HepG2 (cell line): ENCODE measurements around the gene GJA3. TPM values are rescaled to one million over a fixed set of nuclear protein-coding genes. Genes with fewer than 3 reads are reported as not detected.

Experiments
- ATAC-seq: fragments of 200-7000 bp; cut with Tn5 transposase; 3 replicates; pipeline ENCODE4 v1.9.1; 2020; ENCODE audit warnings: mild to moderate bottlenecking, moderate library complexity
- BruUV-seq: library from RNA; stranded (reverse); fragments of 400-500 nt; replicated peaks from 2 replicates; lab custom pipeline; 2021; lab: Mats Ljungman, UMichigan
- CTCF ChIA-PET: fragments of 300-600 bp; formaldehyde crosslinking; extraction: SDS; loops from one replicate; lab custom pipeline; 2021; ENCODE audit warnings: low total read pairs, inconsistent platforms, low intra/inter-chr PET ratio; lab: Yijun Ruan, JAX
- POLR2A ChIA-PET: fragments of 350-600 bp; sonication (Branson Sonifier 250); formaldehyde crosslinking; loops from one replicate; lab custom pipeline; 2020; ENCODE audit warnings: antibody characterized with exemption, inconsistent platforms; lab: Yijun Ruan, JAX
- DNase-seq: peaks from one replicate; pipeline ENCODE4 v3.0.0-alpha.2; 2015; ENCODE audit warnings: low spot score
- FAIRE-seq: peaks from 3 replicates; lab custom pipeline; 2011; peaks lifted over from hg19 to GRCh38; lab: Jason Lieb, UNC
- H2AFZ ChIP-seq: one replicate; pipeline ENCODE4 v1.6.1; 2011; ENCODE audit warnings: low read length, inconsistent platforms
- H3K27ac ChIP-seq: fragments of 300-600 bp; 3 replicates; pipeline ENCODE4 v1.8.0; 2011; ENCODE audit warnings: mixed run types, mild to moderate bottlenecking, mixed read lengths, low read length, inconsistent platforms; ENCODE audit not compliant: insufficient read depth; ENCODE audit errors: extremely low read length
- H3K27me3 ChIP-seq, 2 experiments: fragments of 200-600 bp in 1 of 2; 2 replicates in 1 of 2; 3 replicates in 1 of 2; pipeline versions ENCODE4 v1.6.0 to v1.8.0; 2011; ENCODE audit warnings: low read length in 2 of 2, mild to moderate bottlenecking in 2 of 2, moderate library complexity in 2 of 2, inconsistent platforms in 1 of 2; ENCODE audit not compliant: insufficient read depth in 2 of 2, control insufficient read depth in 1 of 2
- H3K36me3 ChIP-seq, 2 experiments: fragments of 200-600 bp in 1 of 2; replicated peaks in 1 of 2; 2 replicates in 1 of 2; 3 replicates in 1 of 2; pipeline versions ENCODE4 v1.5.1 to v1.8.0; 2011; ENCODE audit warnings: low read length in 2 of 2, inconsistent platforms in 1 of 2; ENCODE audit not compliant: insufficient read depth in 2 of 2, control insufficient read depth in 1 of 2
- H3K4me1 ChIP-seq: 2 replicates; pipeline ENCODE4 v1.5.1; 2012; ENCODE audit warnings: low read length, inconsistent platforms; ENCODE audit not compliant: insufficient read depth
- H3K4me2 ChIP-seq: 2 replicates; pipeline ENCODE4 v1.6.0; 2011; ENCODE audit warnings: low read depth, low read length, inconsistent platforms
- H3K4me3 ChIP-seq, 3 experiments: fragments of 200-600 bp in 1 of 3; sonication (generic), shearing (Covaris generic) in 1 of 3; replicated peaks in 1 of 3; 2 replicates each; pipeline ENCODE4 v1.5.1; 2011 to 2016; ENCODE audit warnings: low read length in 3 of 3, inconsistent platforms in 2 of 3, low read depth in 2 of 3, mild to moderate bottlenecking in 2 of 3, control low read depth in 1 of 3, mixed read lengths in 1 of 3; ENCODE audit not compliant: insufficient read depth in 1 of 3
- H3K79me2 ChIP-seq: one replicate; pipeline ENCODE4 v1.6.1; 2011; ENCODE audit warnings: low read length, inconsistent platforms; ENCODE audit not compliant: insufficient read depth
- H3K9ac ChIP-seq: 2 replicates; pipeline ENCODE4 v1.6.0; 2011; ENCODE audit warnings: mild to moderate bottlenecking, low read depth, low read length, inconsistent platforms; ENCODE audit not compliant: insufficient read depth
- H3K9me3 ChIP-seq: 2 replicates; pipeline ENCODE4 v1.5.1; 2012; ENCODE audit warnings: mild to moderate bottlenecking, low read length
- H4K20me1 ChIP-seq: 2 replicates; pipeline ENCODE4 v1.6.0; 2011; ENCODE audit warnings: inconsistent platforms, mild to moderate bottlenecking, low read length, moderate library complexity; ENCODE audit not compliant: insufficient read depth
- FIP1L1 ChIP-seq: fragments of 200-400 bp; formaldehyde crosslinking; IDR thresholded peaks from 2 replicates; pipeline ENCODE4 v1.6.1; 2018; ENCODE audit warnings: low read depth, mild to moderate bottlenecking, low read length, moderate library complexity, borderline replicate concordance; ENCODE audit not compliant: insufficient read depth
- MBNL3 ChIP-seq: fragments of 250-450 bp; sonication (Bioruptor Pico); conservative IDR thresholded peaks from 2 replicates; pipeline ENCODE4 v1.8.0; 2022; ENCODE audit warnings: mild to moderate bottlenecking, inconsistent platforms
- STAG1 ChIP-seq: sonication (generic); formaldehyde crosslinking; IDR thresholded peaks from 2 replicates; pipeline ENCODE4 v1.4.0; 2020; ENCODE audit warnings: missing genetic modification reagents
- ZNF484 ChIP-seq: sonication (generic); formaldehyde crosslinking; IDR thresholded peaks from 2 replicates; pipeline ENCODE4 v1.5.1; 2020; ENCODE audit warnings: mild to moderate bottlenecking, low read depth, missing genetic modification reagents, borderline replicate concordance
- ZNF589 ChIP-seq: sonication (generic); formaldehyde crosslinking; conservative IDR thresholded peaks from 2 replicates; pipeline ENCODE4 v1.8.0; 2022; ENCODE audit warnings: mild to moderate bottlenecking, moderate library complexity, missing genetic modification reagents
- ZSCAN25 ChIP-seq: sonication (generic); formaldehyde crosslinking; IDR thresholded peaks from 2 replicates; pipeline ENCODE4 v1.8.0; 2022; ENCODE audit warnings: mild to moderate bottlenecking, missing genetic modification reagents
- WGBS: methylation state at CpG from one replicate; pipeline ENCODE4 v1.1.6; 2017; ENCODE audit warnings: low lambda C conversion rate; 5-methylcytosine and 5-hydroxymethylcytosine counted together
- in situ Hi-C: cut with HindIII; loops from 2 replicates; pipeline ENCODE4 v1.10.0; 2017; ENCODE audit warnings: low pct_unique_long_range_greater_than_20kb; ENCODE audit not compliant: extremely low pct_ligation_motif_present
- intact Hi-C: fragments of 100-400 bp; cut with micrococcal nuclease; formaldehyde crosslinking; loops from one replicate; pipeline ENCODE4 v1.10.0; 2022; ENCODE audit not compliant: unreplicated experiment
- polyA plus RNA-seq, 8 experiments: library from polyadenylated mRNA; depleted of rRNA in 3 of 8; stranded (reverse) in 7 of 8; unstranded in 1 of 8; fragments of >200 nt; fragmentation: Illumina TruSeq in 4 of 8; extraction: Trizol in 4 of 8; gene quantifications; 2 replicates each; pipeline versions ENCODE4 v1.2.1 to v1.2.3, GENCODE V29; 2011 to 2016; ENCODE audit warnings: low read depth in 4 of 8, missing spikeins in 1 of 8, mixed read lengths in 1 of 8; ENCODE audit not compliant: insufficient read depth in 1 of 8
- total RNA-seq, 5 experiments: library from RNA; depleted of rRNA; stranded (reverse); fragments of >200 nt; fragmentation: Illumina TruSeq; extraction: Trizol; gene quantifications; 2 replicates each; pipeline ENCODE4 v1.2.3, GENCODE V29; 2016; ENCODE audit warnings: low read depth in 1 of 5
- TF ChIP-seq, protein P1 (sequence below), 2 experiments: sonication (generic) in 1 of 2; formaldehyde crosslinking in 1 of 2; IDR thresholded peaks; 2 replicates each; pipeline versions ENCODE4 v1.4.0 to v1.6.1; 2018 to 2020; ENCODE audit warnings: missing genetic modification reagents in 2 of 2, borderline replicate concordance in 1 of 2, low read depth in 1 of 2, mild to moderate bottlenecking in 1 of 2, missing biosample characterization in 1 of 2
- TF ChIP-seq, protein P2 (sequence below): sonication (generic); formaldehyde crosslinking; IDR thresholded peaks from 2 replicates; pipeline ENCODE4 v1.8.0; 2022; ENCODE audit warnings: mild to moderate bottlenecking, missing genetic modification reagents; ENCODE audit not compliant: insufficient replicate concordance
- TF ChIP-seq, protein P3 (sequence below): sonication (generic); formaldehyde crosslinking; IDR thresholded peaks from 2 replicates; pipeline ENCODE4 v1.5.0; 2020; ENCODE audit warnings: mild to moderate bottlenecking, missing genetic modification reagents, moderate library complexity
- TF ChIP-seq, protein P4 (sequence below): sonication (generic); formaldehyde crosslinking; conservative IDR thresholded peaks from 2 replicates; pipeline ENCODE4 v1.8.0; 2022; ENCODE audit warnings: missing genetic modification reagents

GJA3 gene
- total and polyA plus RNA-seq, 2 of the 13 experiments (the other 11 are each of a cell fraction or from before 2014, with no cell fraction given), result 0.04 TPM

DNA sequence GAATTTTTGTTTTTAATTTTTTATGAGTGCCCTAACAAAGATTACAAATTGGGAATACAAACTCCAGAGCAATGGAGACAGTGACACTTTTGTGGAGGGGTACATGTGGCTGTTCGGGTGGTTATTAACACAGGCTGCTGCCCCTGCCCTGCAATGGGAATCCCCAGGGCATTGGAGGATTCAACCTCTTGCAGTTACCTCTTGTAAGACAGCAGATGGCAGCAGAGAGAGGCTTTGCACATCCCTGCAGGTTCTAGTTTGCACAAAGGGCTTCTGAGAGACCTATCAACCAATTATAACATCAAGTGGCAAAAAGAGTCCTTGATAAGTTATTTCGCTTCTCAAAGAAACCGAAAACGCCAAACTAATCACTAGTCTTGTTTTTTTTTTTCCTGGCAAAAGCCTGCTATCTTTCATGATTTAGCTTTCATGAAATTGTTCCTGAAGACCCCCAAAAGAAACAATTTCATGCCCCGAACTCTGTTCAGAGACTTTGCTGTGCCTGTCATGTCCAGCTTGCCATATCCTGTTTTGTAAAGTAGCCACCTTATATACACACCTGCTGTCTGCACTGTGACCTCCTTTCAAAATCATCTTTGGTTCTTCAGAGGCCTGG, 21.5 kb upstream of the GJA3 start (continued):
- TF ChIP-seq, protein P1, sequence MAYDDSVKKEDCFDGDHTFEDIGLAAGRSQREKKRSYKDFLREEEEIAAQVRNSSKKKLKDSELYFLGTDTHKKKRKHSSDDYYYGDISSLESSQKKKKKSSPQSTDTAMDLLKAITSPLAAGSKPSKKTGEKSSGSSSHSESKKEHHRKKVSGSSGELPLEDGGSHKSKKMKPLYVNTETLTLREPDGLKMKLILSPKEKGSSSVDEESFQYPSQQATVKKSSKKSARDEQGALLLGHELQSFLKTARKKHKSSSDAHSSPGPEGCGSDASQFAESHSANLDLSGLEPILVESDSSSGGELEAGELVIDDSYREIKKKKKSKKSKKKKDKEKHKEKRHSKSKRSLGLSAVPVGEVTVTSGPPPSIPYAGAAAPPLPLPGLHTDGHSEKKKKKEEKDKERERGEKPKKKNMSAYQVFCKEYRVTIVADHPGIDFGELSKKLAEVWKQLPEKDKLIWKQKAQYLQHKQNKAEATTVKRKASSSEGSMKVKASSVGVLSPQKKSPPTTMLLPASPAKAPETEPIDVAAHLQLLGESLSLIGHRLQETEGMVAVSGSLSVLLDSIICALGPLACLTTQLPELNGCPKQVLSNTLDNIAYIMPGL (CRISPR knock-in tag; IDR thresholded peaks at IDR 0.05; ENCODE audit: borderline replicate concordance in 1 of 2, low read depth in 1 of 2), result no peak
- TF ChIP-seq, protein P2, sequence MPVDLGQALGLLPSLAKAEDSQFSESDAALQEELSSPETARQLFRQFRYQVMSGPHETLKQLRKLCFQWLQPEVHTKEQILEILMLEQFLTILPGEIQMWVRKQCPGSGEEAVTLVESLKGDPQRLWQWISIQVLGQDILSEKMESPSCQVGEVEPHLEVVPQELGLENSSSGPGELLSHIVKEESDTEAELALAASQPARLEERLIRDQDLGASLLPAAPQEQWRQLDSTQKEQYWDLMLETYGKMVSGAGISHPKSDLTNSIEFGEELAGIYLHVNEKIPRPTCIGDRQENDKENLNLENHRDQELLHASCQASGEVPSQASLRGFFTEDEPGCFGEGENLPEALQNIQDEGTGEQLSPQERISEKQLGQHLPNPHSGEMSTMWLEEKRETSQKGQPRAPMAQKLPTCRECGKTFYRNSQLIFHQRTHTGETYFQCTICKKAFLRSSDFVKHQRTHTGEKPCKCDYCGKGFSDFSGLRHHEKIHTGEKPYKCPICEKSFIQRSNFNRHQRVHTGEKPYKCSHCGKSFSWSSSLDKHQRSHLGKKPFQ (CRISPR knock-in tag), result no peak
- TF ChIP-seq, protein P3, sequence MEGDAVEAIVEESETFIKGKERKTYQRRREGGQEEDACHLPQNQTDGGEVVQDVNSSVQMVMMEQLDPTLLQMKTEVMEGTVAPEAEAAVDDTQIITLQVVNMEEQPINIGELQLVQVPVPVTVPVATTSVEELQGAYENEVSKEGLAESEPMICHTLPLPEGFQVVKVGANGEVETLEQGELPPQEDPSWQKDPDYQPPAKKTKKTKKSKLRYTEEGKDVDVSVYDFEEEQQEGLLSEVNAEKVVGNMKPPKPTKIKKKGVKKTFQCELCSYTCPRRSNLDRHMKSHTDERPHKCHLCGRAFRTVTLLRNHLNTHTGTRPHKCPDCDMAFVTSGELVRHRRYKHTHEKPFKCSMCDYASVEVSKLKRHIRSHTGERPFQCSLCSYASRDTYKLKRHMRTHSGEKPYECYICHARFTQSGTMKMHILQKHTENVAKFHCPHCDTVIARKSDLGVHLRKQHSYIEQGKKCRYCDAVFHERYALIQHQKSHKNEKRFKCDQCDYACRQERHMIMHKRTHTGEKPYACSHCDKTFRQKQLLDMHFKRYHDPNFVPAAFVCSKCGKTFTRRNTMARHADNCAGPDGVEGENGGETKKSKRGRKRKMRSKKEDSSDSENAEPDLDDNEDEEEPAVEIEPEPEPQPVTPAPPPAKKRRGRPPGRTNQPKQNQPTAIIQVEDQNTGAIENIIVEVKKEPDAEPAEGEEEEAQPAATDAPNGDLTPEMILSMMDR (CRISPR knock-in tag), result peak; percentile 82
- TF ChIP-seq STAG1 (CRISPR knock-in tag) (peak; percentile 76), FIP1L1 (no peak)

DNA sequence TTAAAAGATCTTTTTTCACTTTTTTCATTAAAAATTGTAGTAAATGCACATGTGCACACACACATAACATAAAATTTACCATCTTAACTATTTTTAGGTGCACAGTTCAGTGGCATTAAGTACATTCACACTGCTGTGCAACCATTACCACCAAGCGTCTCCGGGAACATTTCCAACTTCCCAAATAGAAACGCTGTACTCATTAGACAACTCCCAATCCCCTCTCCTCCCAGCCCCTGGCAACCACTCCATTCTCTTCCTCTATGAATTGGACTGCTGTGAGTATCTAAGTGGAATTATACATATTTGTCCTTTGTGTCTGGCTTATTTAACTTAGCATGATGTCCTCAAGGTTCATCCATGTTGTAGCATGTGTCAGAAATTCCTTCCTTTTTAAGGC, 20.3 kb upstream of the GJA3 start:
- Histone ChIP-seq H3K79me2 (no peaks in the 10 kb centered on the region), H3K36me3 (no peaks in the 10 kb centered on the region), H3K27me3 (peaks cover 2 to 9% of the 10 kb centered on the region in 2 experiments; a peak in 3 of 5 replicates), H3K9ac (no peak overlapping the region), H2AFZ (no peak overlapping the region), H3K27ac (no peak overlapping the region), H4K20me1 (no peaks in the 10 kb centered on the region), H3K4me2 (no peak overlapping the region), H3K9me3 (no peaks in the 10 kb centered on the region), H3K4me1 (no peaks in the 10 kb centered on the region), H3K4me3 (no peak overlapping the region)
- no peak for DNase-seq
- no peak for ATAC-seq
- WGBS, result 24% methylated on average over 3 of the region's 3 CpGs
- BruUV-seq, result no TSS peak
- ChIA-PET CTCF (no interaction called here), POLR2A (no interaction called here)
- no peak for FAIRE-seq
- TF ChIP-seq, protein P4, sequence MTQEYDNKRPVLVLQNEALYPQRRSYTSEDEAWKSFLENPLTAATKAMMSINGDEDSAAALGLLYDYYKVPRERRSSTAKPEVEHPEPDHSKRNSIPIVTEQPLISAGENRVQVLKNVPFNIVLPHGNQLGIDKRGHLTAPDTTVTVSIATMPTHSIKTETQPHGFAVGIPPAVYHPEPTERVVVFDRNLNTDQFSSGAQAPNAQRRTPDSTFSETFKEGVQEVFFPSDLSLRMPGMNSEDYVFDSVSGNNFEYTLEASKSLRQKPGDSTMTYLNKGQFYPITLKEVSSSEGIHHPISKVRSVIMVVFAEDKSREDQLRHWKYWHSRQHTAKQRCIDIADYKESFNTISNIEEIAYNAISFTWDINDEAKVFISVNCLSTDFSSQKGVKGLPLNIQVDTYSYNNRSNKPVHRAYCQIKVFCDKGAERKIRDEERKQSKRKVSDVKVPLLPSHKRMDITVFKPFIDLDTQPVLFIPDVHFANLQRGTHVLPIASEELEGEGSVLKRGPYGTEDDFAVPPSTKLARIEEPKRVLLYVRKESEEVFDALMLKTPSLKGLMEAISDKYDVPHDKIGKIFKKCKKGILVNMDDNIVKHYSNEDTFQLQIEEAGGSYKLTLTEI (CRISPR knock-in tag), result no peak
- no peak for TF ChIP-seq ZNF484
- no peak for TF ChIP-seq ZNF589 (CRISPR knock-in tag)
- TF ChIP-seq MBNL3, result no peak
- no peak for TF ChIP-seq ZSCAN25 (CRISPR knock-in tag)
- in situ Hi-C loops, result loop anchor here (10.0 kb wide), 1 partner anchor 744 kb away; no protein-coding TSS in a partner anchor
- intact Hi-C loops, result loop anchor here (5.0 kb wide), 1 partner anchor 741 kb away; no protein-coding TSS in a partner anchor
